ENCODE results near the gene WDR74.
A peak's percentile ranks its signal among the peaks of the same experiment; 100 is the strongest.
"Not testable (repeated sequence)": the region's sequence is repeated elsewhere in the genome, so short reads cannot be mapped to it uniquely, and the experiment has no call there.

Gene WDR74

GRCh38 chr11:62839050-62839945 lies at the start of gene WDR74:
Gene WDR74, minus strand, starts transcription at chr11:62839590. Its CDS starts 20 bp downstream, at chr11:62839570.
- peak; percentile 76 for DNase-seq

- no peak for DNase-seq
Measured at GRCh38 chr11:62889126-62889483, 49.7 kb upstream of the WDR74 start.

DNA sequence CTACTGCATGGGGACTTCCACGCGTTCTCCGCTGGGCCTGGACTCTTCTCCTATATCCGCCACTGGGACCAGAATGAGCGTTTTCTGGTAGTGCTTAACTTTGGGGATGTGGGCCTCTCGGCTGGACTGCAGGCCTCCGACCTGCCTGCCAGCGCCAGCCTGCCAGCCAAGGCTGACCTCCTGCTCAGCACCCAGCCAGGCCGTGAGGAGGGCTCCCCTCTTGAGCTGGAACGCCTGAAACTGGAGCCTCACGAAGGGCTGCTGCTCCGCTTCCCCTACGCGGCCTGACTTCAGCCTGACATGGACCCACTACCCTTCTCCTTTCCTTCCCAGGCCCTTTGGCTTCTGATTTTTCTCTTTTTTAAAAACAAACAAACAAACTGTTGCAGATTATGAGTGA lies 49.0 kb upstream of the WDR74 start:
- DNase-seq: no peak

DNA sequence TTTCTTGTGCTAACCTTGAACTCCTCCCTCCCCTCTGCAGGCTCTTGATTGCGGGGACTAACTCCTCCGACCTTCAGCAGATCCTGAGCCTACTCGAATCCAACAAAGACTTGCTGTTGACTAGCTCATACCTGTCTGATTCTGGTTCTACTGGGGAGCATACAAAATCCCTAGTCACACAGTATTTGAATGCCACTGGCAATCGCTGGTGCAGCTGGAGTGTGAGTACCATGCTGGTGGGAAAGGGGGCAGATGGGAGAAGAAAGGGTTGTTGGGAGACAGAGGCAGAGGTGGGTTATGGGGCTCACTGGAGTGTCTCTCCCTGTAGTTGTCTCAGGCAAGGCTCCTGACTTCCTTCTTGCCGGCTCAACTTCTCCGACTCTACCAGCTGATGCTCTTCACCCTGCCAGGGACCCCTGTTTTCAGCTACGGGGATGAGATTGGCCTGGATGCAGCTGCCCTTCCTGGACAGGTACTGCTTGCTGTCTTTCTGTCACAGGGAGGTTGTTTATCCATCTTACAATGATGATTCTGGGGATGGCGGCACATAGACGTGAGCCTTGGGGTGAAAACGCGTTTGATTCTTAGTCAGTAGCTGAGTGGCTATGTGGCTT lies 45.9 kb upstream of the WDR74 start:
- DNase-seq: no peak

GRCh38 chr11:62883673-62884072 lies 44.3 kb upstream of the WDR74 start:
- DNase-seq: no peak

- no peak for DNase-seq
Measured at GRCh38 chr11:62882788-62883501, 43.6 kb upstream of the WDR74 start.

- no peak for DNase-seq
Measured at GRCh38 chr11:62882431-62882749, 43.0 kb upstream of the WDR74 start.

DNA sequence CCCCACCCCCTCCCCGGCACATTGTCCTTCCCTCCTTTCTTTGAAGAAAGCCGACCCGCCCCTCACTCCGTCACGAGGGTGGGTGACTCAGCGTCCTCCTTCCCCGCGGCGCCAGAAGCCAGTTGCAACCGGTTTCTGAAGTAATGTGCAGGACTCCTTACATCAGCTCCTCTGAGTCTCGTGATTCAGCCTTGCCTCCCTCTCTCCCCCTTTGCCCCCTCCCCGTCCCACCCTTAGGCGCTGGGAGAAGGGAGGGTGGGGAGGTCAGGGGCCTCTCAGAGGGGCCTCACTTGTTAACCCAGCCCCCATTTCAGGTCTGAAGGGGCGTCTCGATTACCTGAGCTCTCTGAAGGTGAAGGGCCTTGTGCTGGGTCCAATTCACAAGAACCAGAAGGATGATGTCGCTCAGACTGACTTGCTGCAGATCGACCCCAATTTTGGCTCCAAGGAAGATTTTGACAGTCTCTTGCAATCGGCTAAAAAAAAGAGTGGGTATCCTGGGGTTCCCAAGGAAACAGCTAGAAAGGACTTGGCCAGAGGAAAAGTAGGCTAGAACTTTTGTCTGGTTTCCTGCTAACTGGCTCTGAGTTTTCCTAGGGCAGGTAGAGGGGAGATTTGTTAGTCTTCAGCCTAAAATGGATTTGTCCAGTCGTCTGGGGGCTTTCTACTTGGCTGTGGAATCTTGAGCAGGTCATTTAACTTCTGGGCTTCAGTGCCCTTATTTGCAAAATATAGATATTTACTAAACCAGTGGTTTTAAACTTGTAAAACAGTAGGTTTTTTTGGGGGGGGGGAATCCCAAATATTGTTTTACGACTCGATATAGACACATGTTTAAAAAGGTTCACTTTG lies 42.4 kb upstream of the WDR74 start:
- peak; percentile 71 to 86 for DNase-seq

DNA sequence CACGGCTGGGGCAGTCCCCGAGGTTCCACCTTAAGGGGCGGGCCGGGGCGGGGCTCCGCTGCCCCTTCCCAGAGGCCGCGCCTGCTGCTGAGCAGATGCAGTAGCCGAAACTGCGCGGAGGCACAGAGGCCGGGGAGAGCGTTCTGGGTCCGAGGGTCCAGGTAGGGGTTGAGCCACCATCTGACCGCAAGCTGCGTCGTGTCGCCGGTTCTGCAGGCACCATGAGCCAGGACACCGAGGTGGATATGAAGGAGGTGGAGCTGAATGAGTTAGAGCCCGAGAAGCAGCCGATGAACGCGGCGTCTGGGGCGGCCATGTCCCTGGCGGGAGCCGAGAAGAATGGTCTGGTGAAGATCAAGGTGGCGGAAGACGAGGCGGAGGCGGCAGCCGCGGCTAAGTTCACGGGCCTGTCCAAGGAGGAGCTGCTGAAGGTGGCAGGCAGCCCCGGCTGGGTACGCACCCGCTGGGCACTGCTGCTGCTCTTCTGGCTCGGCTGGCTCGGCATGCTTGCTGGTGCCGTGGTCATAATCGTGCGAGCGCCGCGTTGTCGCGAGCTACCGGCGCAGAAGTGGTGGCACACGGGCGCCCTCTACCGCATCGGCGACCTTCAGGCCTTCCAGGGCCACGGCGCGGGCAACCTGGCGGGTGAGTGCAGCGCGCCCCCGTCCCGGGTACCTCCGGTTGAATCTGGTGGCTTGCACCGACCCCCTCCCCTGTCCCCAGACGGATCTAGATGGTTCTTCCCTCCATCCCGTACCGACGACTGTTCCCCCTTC lies 41.6 kb upstream of the WDR74 start, which contains the start of gene SLC3A2:
TSS of gene SLC3A2 (plus strand) at position 94 of the 776 bp plus-strand sequence. CDS start at position 222, 128 bp downstream.
- DNase-seq: peak; percentile 72 to 86

GRCh38 chr11:62880231-62880802 lies 40.9 kb upstream of the WDR74 start:
- DNase-seq: no peak

- no peak for DNase-seq
Measured at GRCh38 chr11:62879235-62879978, 40.0 kb upstream of the WDR74 start.

DNA sequence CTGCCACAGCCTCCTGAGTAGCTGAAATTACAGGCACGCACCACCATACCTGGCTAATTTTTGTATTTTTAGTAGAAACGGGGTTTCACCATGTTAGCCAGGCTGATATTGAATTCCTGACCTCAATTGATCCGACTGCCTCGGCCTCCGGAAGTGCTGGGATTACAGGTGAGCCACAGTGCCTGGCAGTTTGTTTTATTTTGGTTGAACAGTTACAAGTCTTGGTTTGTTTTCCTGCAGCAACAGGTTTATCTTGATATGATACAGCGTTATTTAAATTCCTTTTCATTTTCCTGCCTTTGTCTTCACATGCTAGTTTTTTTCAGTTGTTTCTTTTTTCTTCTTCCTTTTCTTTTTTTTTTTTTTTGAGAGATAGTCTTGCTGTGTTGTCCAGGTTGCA lies 37.3 kb upstream of the WDR74 start:
- DNase-seq: no peak

DNA sequence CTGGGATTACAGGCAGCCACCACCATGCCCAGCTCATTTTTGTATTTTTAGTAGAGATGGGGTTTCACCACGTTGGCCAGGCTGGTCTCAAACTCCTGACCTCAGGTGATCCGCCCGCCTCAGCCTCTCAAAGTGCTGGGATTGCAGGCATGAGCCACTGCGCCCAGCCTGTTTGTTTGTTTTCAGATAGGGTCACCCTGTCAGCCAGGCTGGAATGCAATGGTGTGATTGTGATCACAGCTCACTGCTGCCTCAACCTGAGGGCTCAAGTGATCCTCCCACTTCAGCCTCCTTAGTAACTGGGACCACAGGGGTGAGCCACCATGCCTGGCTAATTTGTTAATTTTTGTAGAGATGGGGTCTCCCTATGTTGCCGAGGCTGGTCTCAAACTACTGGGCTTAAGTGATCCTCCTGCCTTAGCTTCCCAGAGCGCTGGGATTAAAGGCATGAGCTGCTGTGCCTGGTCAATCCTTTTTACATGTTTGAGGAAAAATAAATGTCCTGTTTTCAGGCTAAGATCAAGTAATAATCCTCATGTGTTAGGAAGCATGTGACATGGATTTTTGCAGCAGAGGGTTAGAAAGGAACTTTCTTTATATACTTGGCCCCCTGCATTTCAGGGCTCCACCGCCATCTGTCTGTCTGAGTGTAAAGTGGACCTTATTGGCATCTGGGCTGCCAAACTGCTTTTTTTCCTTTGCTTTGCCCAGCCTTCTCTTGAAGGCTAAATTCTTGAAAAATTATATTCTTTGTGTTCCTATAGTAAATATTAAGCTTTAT lies 36.5 kb upstream of the WDR74 start:
- DNase-seq: no peak

DNA sequence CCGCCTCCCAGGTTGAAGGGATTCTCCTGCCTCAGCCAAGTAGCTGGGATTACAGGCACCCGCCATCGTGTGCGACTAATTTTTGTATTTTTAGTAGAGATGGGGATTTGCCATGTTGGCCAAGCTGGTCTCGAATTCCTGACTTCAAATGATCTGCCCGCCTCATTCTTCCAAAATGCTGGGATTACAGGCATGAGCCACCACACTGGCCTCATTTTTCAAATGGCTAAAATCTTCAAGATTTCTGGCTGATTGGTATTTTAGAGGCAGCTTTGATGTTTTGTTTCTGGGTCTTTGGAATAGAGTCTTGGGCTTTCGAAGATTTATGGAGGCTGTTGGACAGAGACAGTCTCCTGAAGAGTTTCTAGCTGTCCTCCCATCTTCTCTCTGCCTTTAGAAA lies 35.5 kb upstream of the WDR74 start:
- no peak for DNase-seq

DNA sequence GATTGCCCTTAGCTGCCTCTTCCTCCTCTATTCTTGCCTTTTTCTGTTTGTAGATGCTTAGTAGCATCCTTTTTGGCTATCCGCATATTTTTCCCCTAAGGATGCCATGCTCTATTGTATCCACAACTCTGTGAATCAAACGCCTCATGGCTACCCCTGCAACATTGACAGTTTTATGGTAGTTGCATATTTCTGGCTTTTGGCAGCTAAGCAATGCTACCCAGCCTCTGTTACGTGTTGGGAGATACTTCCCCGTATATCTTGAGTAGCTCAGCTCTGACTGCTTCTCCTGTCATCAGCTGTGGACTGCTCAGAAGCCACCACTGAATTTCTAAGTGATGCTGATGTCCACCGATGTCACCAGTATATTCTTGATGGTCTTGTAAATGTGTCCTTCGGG lies 26.2 kb upstream of the WDR74 start:
- DNase-seq: no peak

DNA sequence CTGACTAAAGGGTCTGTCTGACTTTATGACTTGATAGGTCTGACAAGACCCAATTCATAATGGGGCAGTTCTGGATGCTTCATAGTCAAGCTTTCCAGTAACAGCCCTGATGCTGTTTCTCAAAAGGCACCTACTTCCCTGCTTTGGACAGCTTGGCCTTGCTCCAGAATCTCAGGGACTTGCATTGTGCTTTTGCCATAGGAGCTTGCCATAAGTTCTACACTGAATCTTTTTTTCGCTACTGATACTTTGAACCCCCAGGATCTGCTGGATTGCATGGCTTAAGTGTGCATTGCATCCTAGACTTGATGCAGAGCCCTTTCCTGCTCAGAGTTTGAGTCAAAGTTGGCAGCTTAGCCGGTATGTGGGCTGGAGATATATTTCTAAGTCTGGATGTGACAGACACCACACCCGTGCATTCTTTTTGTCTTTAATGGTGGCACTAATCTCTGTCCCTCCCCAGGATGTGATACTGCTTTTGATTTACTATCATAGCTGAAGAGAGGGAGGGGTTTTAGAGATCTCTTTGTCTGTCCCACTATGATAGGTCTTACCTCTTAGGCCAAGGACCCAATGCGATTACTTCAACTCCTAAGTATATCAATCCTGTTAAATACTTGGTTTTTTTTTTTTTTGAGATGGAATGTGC lies 24.4 kb upstream of the WDR74 start:
- DNase-seq: no peak

- not testable (repeated sequence) for DNase-seq
Measured at GRCh38 chr11:62861564-62862192, 22.3 kb upstream of the WDR74 start.

GRCh38 chr11:62860835-62861563 lies 21.6 kb upstream of the WDR74 start:
- no peak for DNase-seq
